K562 (cell line): Measurements from ENCODE around the gene SRL. TPM values are rescaled to one million over a fixed set of nuclear protein-coding genes. Genes with fewer than 3 reads are reported as not detected.

ENCODE experiments used
- MCM7 ChIP-seq, 2 experiments: fragments of 450-650 bp; IDR thresholded peaks; 2 replicates each; pipeline ENCODE4 v1.6.1; 2016 to 2018
- REST ChIP-seq, 2 experiments: fragments of 450-650 bp; formaldehyde crosslinking in 1 of 2; IDR thresholded peaks; 2 replicates each; pipeline versions ENCODE4 v1.4.0 to v1.6.1; 2014 to 2020; ENCODE audit warnings: mild to moderate bottlenecking in 2 of 2, borderline replicate concordance in 1 of 2, low read depth in 1 of 2
- SIN3B ChIP-seq: fragments of 450-650 bp; IDR thresholded peaks from 2 replicates; pipeline ENCODE4 v1.6.1; 2017; ENCODE audit warnings: low read depth, mild to moderate bottlenecking, moderate library complexity
- SMC3 ChIP-seq: conservative IDR thresholded peaks from 2 replicates; pipeline ENCODE4 v1.6.1; 2011; ENCODE audit warnings: low read depth, low read length, improper control_type of control experiment; ENCODE audit not compliant: insufficient read depth
- STAG1 ChIP-seq: sonication (generic); formaldehyde crosslinking; IDR thresholded peaks from 2 replicates; pipeline ENCODE4 v1.5.0; 2020; ENCODE audit warnings: missing genetic modification reagents, borderline replicate concordance
- YY1 ChIP-seq, 3 experiments: IDR thresholded peaks; 2 replicates each; pipeline ENCODE4 v1.6.1; 2011; ENCODE audit warnings: low read length in 2 of 3, mild to moderate bottlenecking in 2 of 3, moderate library complexity in 2 of 3, borderline replicate concordance in 1 of 3, control low read depth in 1 of 3, low read depth in 1 of 3; ENCODE audit not compliant: insufficient read depth in 3 of 3, insufficient replicate concordance in 2 of 3, control insufficient read depth in 1 of 3, insufficient read length in 1 of 3; ENCODE audit errors: extremely low read depth in 1 of 3
- ZBTB26 ChIP-seq: fragments of 450-650 bp; formaldehyde crosslinking; IDR thresholded peaks from 2 replicates; pipeline ENCODE4 v1.4.0; 2022; ENCODE audit warnings: missing genetic modification characterization
- ZBTB7A ChIP-seq: IDR thresholded peaks from 2 replicates; pipeline ENCODE4 v1.6.1; 2011; ENCODE audit warnings: low read depth, mild to moderate bottlenecking, low read length, moderate library complexity, borderline replicate concordance; ENCODE audit not compliant: control insufficient read depth
- ZNF316 ChIP-seq: fragments of 450-650 bp; IDR thresholded peaks from 2 replicates; pipeline ENCODE4 v1.6.1; 2016
- ZNF384 ChIP-seq: IDR thresholded peaks from 2 replicates; pipeline ENCODE4 v1.6.1; 2012; ENCODE audit warnings: low read depth, low read length, improper control_type of control experiment
- ZNF436 ChIP-seq: fragments of 250-450, 450-650 bp; sonication (Bioruptor Pico); formaldehyde crosslinking; IDR thresholded peaks from 2 replicates; pipeline ENCODE4 v1.7.0; 2020; ENCODE audit warnings: mild to moderate bottlenecking
- ZNF518B ChIP-seq: fragments of 250-450 bp; sonication (Bioruptor Pico); IDR thresholded peaks from 2 replicates; pipeline ENCODE4 v1.5.0; 2021; ENCODE audit warnings: mild to moderate bottlenecking, moderate library complexity
- polyA plus RNA-seq, 8 experiments: library from polyadenylated mRNA; depleted of rRNA in 4 of 8; stranded (reverse) in 5 of 8; unstranded in 3 of 8; fragments of >200 nt; fragmentation: Nextera tagmentation in 2 of 8; fragmentation: Illumina TruSeq in 1 of 8; extraction: Ambion mirVana in 2 of 8; extraction: Trizol in 1 of 8; gene quantifications; 2 replicates each; pipeline versions ENCODE4 v1.2.1 to v1.2.3, GENCODE V29; 2011 to 2014; ENCODE audit warnings: inconsistent platforms in 1 of 8, missing spikeins in 1 of 8
- total RNA-seq, 7 experiments: library from RNA; depleted of rRNA in 6 of 7; stranded (reverse); fragments of >200 nt in 6 of 7; fragmentation: Illumina TruSeq in 2 of 7; extraction: Trizol in 2 of 7; gene quantifications; 2 replicates each; pipeline versions ENCODE4 v1.2.1 to v1.2.3, GENCODE V29; 2011 to 2021; ENCODE audit warnings: low replicate concordance in 1 of 7

Gene SRL
- total and polyA plus RNA-seq, 9 of the 15 experiments (the other 6 are each of a cell fraction or from before 2014, with no cell fraction given) = 0.01 TPM; not detected in 8

- peak; percentile 23; the same call in 1 of the 2 replicates for TF ChIP-seq STAG1 (CRISPR knock-in tag)
- peak; percentile 81; the same call in 1 of the 2 replicates for TF ChIP-seq ZBTB7A
- TF ChIP-seq YY1 (IDR thresholded peaks at IDR 0.05; ENCODE audit: borderline replicate concordance in 1 of 3, control insufficient read depth in 1 of 3, extremely low read depth in 1 of 3, insufficient read depth in 3 of 3, insufficient read length in 1 of 3, insufficient replicate concordance in 2 of 3, low read depth in 1 of 3, low read length in 2 of 3) = peak in 1 of 3 experiments; percentile 30
- TF ChIP-seq MCM7 (IDR thresholded peaks at IDR 0.05) = no peak
- TF ChIP-seq SIN3B = peak; percentile 12; the same call in 1 of the 2 replicates
- TF ChIP-seq REST (IDR thresholded peaks at IDR 0.05; ENCODE audit: borderline replicate concordance) = peak; percentile 83
- TF ChIP-seq REST (CRISPR knock-in tag; IDR thresholded peaks at IDR 0.05; ENCODE audit: low read depth) = no peak
- peak; percentile 22; the same call in 1 of the 2 replicates for TF ChIP-seq ZNF384
- TF ChIP-seq ZNF518B = no peak
- no peak for TF ChIP-seq ZNF436 (CRISPR knock-in tag)
- no peak for TF ChIP-seq ZNF316
- peak; percentile 74 for TF ChIP-seq SMC3
- no peak for TF ChIP-seq ZBTB26
Observed at GRCh38 chr16:4288148-4288921, 46.5 kb upstream of the SRL start (continued).
